Measurements from ENCODE around the gene MTERF4. TPM values are rescaled to one million over a fixed set of nuclear protein-coding genes. Genes with fewer than 3 reads are reported as not detected.

Gene MTERF4
- total RNA-seq, 1 donor from 2014 or later: 35.5 TPM

DNA sequence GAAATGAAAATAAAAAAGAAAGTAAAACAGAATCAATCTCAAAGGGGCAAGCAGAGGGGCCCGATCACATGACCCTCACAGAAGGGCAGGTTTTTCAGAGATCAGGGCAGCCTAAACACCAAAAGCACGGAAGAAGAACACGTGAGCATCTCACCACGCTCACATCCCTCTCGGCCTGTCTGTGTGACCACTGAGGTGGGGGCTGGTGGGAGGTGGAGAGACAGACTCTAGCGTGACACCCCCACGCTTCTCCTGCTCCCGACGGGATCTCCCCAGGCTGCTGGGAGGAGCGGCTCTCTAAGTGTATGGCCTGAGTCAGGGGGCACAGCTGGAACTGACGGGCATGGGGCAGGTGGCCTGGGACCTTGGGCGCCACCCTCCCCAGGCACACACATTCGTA lies 23.5 kb upstream of the MTERF4 start:
- no peak overlapping the region for H3K4me3 ChIP-seq (ENCODE audit: low read depth, low read length)
- TF ChIP-seq, protein P1, sequence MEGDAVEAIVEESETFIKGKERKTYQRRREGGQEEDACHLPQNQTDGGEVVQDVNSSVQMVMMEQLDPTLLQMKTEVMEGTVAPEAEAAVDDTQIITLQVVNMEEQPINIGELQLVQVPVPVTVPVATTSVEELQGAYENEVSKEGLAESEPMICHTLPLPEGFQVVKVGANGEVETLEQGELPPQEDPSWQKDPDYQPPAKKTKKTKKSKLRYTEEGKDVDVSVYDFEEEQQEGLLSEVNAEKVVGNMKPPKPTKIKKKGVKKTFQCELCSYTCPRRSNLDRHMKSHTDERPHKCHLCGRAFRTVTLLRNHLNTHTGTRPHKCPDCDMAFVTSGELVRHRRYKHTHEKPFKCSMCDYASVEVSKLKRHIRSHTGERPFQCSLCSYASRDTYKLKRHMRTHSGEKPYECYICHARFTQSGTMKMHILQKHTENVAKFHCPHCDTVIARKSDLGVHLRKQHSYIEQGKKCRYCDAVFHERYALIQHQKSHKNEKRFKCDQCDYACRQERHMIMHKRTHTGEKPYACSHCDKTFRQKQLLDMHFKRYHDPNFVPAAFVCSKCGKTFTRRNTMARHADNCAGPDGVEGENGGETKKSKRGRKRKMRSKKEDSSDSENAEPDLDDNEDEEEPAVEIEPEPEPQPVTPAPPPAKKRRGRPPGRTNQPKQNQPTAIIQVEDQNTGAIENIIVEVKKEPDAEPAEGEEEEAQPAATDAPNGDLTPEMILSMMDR (IDR thresholded peaks at IDR 0.05; ENCODE audit: insufficient read depth, low read length, severe bottlenecking): no peak
- no peaks in the 10 kb centered on the region for H3K27me3 ChIP-seq (ENCODE audit: control insufficient read depth, insufficient read depth, low read length)
- FAIRE-seq (no peak), DNase-seq (ENCODE audit: low read depth) (no peak)
- H3K36me3 ChIP-seq (ENCODE audit: control insufficient read depth, insufficient read depth, low read length): no peaks in the 10 kb centered on the region

DNA sequence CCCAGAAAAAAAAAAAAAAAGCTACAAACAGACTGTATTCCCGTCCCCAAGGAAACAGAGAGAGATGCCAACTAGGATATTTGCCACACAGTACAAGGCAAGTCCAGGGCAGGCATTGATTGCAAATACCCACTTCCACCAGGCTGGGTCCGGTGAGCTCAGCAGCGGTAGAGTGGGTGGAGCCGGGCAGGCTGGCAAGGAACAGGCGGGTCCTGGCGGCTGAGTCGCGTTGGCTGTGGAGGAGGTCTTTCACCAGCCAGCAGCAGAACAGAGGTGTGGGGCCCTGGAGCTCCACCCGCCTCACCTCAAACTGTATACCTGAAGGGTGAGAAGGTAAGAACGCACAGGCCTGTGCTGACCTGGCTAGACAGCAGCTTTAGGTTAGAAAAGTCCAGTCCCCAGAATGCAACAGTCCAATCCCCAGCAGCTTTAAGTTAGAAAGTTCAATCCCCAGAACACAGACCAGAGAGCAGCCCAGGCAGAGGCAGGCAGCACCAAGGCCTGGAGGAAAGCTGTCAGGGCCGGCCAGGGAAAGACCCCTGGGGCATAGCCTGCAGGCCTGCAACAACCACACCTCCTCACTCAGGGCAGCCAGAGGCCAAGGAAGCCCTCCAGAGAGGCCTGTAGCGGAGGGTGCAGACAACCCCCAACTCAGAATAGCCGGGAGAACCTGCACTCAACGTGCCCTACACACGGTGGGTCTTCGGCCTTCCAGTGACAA lies 21.9 kb upstream of the MTERF4 start:
- Histone ChIP-seq H3K36me3 (ENCODE audit: control insufficient read depth, insufficient read depth, low read length) (no peaks in the 10 kb centered on the region), H3K27me3 (ENCODE audit: control insufficient read depth, insufficient read depth, low read length) (no peaks in the 10 kb centered on the region), H3K4me3 (ENCODE audit: low read depth, low read length) (no peak overlapping the region)
- TF ChIP-seq, protein P1 (IDR thresholded peaks at IDR 0.05; ENCODE audit: insufficient read depth, low read length, severe bottlenecking): no peak
- peak; percentile 73 for FAIRE-seq
- peak; percentile 41 for DNase-seq (ENCODE audit: low read depth)

GRCh38 chr2:241122376-241123002 lies 20.4 kb upstream of the MTERF4 start:
- H3K27me3 ChIP-seq (ENCODE audit: control insufficient read depth, insufficient read depth, low read length): no peaks in the 10 kb centered on the region
- H3K36me3 ChIP-seq (ENCODE audit: control insufficient read depth, insufficient read depth, low read length): no peaks in the 10 kb centered on the region
- DNase-seq (ENCODE audit: low read depth) (no peak), FAIRE-seq (no peak)
- H3K4me3 ChIP-seq (ENCODE audit: low read depth, low read length): no peak overlapping the region
- TF ChIP-seq, protein P1 (IDR thresholded peaks at IDR 0.05; ENCODE audit: insufficient read depth, low read length, severe bottlenecking): no peak

DNA sequence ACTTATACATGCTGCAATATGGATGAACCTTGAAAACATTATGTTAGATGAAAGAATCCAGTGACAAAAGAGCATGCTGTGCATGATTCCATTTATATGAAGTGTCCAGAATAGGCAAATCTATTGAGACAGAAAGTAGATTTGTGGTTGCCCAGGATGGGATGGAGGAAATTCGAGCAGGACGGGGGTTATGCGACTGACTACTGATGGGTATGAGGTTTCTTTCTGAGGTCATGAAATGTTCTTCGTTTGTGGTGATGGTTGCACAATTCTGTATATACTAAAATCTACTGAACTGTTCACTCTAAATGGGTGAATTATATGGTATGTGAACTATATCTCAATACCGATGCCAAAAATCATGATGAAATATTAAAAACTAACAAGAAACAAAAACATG lies 18.9 kb upstream of the MTERF4 start:
- TF ChIP-seq, protein P1 (IDR thresholded peaks at IDR 0.05; ENCODE audit: insufficient read depth, low read length, severe bottlenecking): no peak
- DNase-seq (ENCODE audit: low read depth) (no peak), FAIRE-seq (no peak)
- H3K4me3 ChIP-seq (ENCODE audit: low read depth, low read length): no peak overlapping the region
- H3K27me3 ChIP-seq (ENCODE audit: control insufficient read depth, insufficient read depth, low read length): no peaks in the 10 kb centered on the region
- no peaks in the 10 kb centered on the region for H3K36me3 ChIP-seq (ENCODE audit: control insufficient read depth, insufficient read depth, low read length)

DNA sequence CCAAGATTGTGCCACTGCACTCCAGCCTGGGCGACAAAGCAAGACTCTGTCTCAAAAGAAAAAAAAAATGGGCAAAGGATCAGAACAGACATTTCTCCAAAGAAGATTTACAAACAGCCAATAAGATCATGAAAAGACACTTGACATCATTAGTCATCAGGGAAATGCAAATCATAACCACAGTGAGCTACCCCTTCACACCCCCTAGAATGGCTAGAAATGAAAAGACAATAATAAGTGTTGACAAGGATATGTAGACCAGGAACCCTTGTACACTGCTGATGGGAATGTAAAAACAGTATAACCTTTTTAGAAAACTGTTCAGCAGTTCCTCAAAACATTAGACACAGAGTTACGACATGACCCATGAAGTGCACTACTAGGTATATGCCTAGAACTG lies 18.4 kb upstream of the MTERF4 start:
- DNase-seq (ENCODE audit: low read depth): no peak
- TF ChIP-seq, protein P1 (IDR thresholded peaks at IDR 0.05; ENCODE audit: insufficient read depth, low read length, severe bottlenecking): no peak
- FAIRE-seq: no peak
- no peak overlapping the region for H3K4me3 ChIP-seq (ENCODE audit: low read depth, low read length)
- no peaks in the 10 kb centered on the region for H3K27me3 ChIP-seq (ENCODE audit: control insufficient read depth, insufficient read depth, low read length)
- H3K36me3 ChIP-seq (ENCODE audit: control insufficient read depth, insufficient read depth, low read length): no peaks in the 10 kb centered on the region
